ENCODE results near the gene MPRIP.

DNA sequence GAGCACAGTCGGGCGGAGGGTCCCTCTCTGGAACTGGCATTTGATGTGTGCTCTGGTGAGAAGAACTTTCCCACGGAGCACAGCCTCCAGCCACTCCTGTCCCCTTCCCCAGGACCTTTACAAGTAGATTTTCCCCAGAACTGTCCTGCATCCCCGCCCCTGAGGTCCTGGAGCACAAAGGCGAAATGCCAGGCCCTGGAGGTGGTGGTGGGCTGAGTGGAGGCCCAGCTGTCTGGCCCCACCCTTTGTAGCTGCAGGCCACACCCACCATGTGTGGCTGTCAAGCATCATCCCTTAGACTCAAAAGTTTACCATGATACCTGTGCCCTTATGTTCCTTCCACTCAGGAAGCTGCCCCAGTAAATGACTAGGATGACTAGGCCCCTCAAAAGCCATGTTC is 126.1 kb downstream of the MPRIP start:
- TF ChIP-seq, protein P1, sequence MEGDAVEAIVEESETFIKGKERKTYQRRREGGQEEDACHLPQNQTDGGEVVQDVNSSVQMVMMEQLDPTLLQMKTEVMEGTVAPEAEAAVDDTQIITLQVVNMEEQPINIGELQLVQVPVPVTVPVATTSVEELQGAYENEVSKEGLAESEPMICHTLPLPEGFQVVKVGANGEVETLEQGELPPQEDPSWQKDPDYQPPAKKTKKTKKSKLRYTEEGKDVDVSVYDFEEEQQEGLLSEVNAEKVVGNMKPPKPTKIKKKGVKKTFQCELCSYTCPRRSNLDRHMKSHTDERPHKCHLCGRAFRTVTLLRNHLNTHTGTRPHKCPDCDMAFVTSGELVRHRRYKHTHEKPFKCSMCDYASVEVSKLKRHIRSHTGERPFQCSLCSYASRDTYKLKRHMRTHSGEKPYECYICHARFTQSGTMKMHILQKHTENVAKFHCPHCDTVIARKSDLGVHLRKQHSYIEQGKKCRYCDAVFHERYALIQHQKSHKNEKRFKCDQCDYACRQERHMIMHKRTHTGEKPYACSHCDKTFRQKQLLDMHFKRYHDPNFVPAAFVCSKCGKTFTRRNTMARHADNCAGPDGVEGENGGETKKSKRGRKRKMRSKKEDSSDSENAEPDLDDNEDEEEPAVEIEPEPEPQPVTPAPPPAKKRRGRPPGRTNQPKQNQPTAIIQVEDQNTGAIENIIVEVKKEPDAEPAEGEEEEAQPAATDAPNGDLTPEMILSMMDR (IDR thresholded peaks at IDR 0.05): no peak
- no peak for TF ChIP-seq POLR2AphosphoS5 (IDR thresholded peaks at IDR 0.05)
- TF ChIP-seq POLR2A (IDR thresholded peaks at IDR 0.05): no peak

All from sigmoid colon (tissue), 4 donors.